ENCODE results near the gene BPGM. TPM values are rescaled to one million over a fixed set of nuclear protein-coding genes. Genes with fewer than 3 reads are reported as not detected.

The BPGM gene
- total and polyA plus RNA-seq, 9 of the 15 experiments (the other 6 are each of a cell fraction or from before 2014, with no cell fraction given), result 14.1 to 46.1 (median 21.2) TPM

DNA sequence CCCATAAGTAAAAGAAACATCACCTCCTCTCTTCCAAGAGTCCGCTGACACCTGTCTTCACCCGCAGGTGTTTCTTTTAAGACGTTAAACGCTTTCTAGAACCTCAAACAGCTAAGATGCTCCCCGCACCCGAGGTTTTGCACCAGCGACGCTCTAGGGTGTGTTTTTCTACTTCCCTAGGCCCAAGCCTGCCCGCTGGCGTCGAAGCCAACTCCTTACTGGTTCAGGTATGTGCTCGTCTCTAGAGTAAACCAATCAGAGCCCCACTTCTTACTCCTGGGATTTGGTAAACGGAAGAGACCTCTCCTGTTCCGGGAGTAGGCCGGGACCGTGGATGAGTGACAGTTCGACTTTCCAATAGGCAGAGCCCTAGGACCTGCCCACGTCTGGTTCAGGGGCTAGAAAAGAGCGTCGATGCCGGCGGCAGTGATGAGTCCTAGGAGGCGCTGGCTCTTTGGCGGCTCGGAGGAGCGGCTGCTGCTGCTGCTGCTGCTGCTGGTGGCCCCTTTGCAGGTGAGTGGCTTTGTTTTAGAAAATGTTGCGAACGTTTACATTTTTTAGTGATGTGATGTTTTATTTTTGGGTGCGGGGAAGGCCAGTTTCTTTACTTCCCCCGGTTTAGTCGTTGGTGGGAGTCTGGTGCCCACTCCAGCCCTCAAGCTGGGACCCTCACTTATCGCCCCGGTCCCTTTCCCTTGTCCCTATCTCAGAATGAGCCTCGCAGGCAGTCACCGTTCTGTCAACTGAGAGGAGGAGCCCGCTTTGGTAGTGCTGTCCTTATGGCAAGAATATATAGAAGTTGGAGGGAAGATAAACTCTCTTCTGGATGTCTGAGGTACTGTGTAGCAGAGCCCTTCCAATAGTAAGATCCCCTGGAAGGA lies at the start of gene BPGM (continued):
- TF ChIP-seq, protein P1, sequence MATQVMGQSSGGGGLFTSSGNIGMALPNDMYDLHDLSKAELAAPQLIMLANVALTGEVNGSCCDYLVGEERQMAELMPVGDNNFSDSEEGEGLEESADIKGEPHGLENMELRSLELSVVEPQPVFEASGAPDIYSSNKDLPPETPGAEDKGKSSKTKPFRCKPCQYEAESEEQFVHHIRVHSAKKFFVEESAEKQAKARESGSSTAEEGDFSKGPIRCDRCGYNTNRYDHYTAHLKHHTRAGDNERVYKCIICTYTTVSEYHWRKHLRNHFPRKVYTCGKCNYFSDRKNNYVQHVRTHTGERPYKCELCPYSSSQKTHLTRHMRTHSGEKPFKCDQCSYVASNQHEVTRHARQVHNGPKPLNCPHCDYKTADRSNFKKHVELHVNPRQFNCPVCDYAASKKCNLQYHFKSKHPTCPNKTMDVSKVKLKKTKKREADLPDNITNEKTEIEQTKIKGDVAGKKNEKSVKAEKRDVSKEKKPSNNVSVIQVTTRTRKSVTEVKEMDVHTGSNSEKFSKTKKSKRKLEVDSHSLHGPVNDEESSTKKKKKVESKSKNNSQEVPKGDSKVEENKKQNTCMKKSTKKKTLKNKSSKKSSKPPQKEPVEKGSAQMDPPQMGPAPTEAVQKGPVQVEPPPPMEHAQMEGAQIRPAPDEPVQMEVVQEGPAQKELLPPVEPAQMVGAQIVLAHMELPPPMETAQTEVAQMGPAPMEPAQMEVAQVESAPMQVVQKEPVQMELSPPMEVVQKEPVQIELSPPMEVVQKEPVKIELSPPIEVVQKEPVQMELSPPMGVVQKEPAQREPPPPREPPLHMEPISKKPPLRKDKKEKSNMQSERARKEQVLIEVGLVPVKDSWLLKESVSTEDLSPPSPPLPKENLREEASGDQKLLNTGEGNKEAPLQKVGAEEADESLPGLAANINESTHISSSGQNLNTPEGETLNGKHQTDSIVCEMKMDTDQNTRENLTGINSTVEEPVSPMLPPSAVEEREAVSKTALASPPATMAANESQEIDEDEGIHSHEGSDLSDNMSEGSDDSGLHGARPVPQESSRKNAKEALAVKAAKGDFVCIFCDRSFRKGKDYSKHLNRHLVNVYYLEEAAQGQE (IDR thresholded peaks at IDR 0.05; ENCODE audit: borderline replicate concordance), result peak; percentile 44; the same call in 1 of the 2 replicates
- TF ChIP-seq, protein P1 (CRISPR knock-in tag; IDR thresholded peaks at IDR 0.05; ENCODE audit: low read depth), result 0 out of 2 replicates have a peak, but pooled peaks have one; percentile 26
- TF ChIP-seq SP2 (IDR thresholded peaks at IDR 0.05; ENCODE audit: extremely low read depth, low read depth, low read length, poor library complexity, severe bottlenecking), result peak; percentile 84
- no peak for TF ChIP-seq FOXA3 (CRISPR knock-in tag; conservative IDR thresholded peaks at IDR 0.05 in 1 of 2, IDR thresholded peaks at IDR 0.05 in 1 of 2)
- no peak for TF ChIP-seq E2F3 (CRISPR knock-in tag; IDR thresholded peaks at IDR 0.05)
- TF ChIP-seq, protein P2, sequence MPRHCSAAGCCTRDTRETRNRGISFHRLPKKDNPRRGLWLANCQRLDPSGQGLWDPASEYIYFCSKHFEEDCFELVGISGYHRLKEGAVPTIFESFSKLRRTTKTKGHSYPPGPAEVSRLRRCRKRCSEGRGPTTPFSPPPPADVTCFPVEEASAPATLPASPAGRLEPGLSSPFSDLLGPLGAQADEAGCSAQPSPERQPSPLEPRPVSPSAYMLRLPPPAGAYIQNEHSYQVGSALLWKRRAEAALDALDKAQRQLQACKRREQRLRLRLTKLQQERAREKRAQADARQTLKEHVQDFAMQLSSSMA (CRISPR knock-in tag; IDR thresholded peaks at IDR 0.05), result no peak
- no peak for TF ChIP-seq RFX7 (CRISPR knock-in tag; IDR thresholded peaks at IDR 0.05)
- TF ChIP-seq, protein P3, sequence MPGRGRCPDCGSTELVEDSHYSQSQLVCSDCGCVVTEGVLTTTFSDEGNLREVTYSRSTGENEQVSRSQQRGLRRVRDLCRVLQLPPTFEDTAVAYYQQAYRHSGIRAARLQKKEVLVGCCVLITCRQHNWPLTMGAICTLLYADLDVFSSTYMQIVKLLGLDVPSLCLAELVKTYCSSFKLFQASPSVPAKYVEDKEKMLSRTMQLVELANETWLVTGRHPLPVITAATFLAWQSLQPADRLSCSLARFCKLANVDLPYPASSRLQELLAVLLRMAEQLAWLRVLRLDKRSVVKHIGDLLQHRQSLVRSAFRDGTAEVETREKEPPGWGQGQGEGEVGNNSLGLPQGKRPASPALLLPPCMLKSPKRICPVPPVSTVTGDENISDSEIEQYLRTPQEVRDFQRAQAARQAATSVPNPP (IDR thresholded peaks at IDR 0.05; ENCODE audit: borderline replicate concordance, insufficient read depth, insufficient read length), result no peak
- no peak for TF ChIP-seq PHB (CRISPR knock-in tag; IDR thresholded peaks at IDR 0.05)
- TF ChIP-seq MED1 (CRISPR knock-in tag; IDR thresholded peaks at IDR 0.05; ENCODE audit: borderline replicate concordance), result no peak
- no peak for TF ChIP-seq SREBF1 (IDR thresholded peaks at IDR 0.05; ENCODE audit: borderline replicate concordance, low read depth, low read length)
- TF ChIP-seq, protein P4, sequence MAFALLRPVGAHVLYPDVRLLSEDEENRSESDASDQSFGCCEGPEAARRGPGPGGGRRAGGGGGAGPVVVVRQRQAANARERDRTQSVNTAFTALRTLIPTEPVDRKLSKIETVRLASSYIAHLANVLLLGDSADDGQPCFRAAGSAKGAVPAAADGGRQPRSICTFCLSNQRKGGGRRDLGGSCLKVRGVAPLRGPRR (CRISPR knock-in tag; IDR thresholded peaks at IDR 0.05), result no peak
- TF ChIP-seq CBX5 (IDR thresholded peaks at IDR 0.05; ENCODE audit: borderline replicate concordance, low read depth), result no peak
- TF ChIP-seq PHF8 (IDR thresholded peaks at IDR 0.05; ENCODE audit: borderline replicate concordance, low read length), result peak; percentile 85
- TF ChIP-seq SRSF7 (optimal IDR thresholded peaks at IDR 0.05; ENCODE audit: low read depth, low read length), result no peak
- TF ChIP-seq POLR2AphosphoS2 (IDR thresholded peaks at IDR 0.05; ENCODE audit: low read length), result peak; percentile 62; the same call in 1 of the 2 replicates
- TF ChIP-seq ZNF311 (CRISPR knock-in tag; IDR thresholded peaks at IDR 0.05), result no peak
- TF ChIP-seq ZNF212 (CRISPR knock-in tag; IDR thresholded peaks at IDR 0.05), result no peak

All from K562 (cell line).